SK-N-SH (cell line): ENCODE results near the gene NYAP1. TPM values are rescaled to one million over a fixed set of nuclear protein-coding genes. Genes with fewer than 3 reads are reported as not detected.

ENCODE experiments used
- CTCF ChIA-PET: fragments of 300-600, 350-600 bp; formaldehyde crosslinking; extraction: SDS; loops from one replicate; lab custom pipeline; 2021; lab: Yijun Ruan, JAX
- POLR2A ChIA-PET: fragments of 350-600 bp; sonication (Branson Sonifier 250); formaldehyde crosslinking; extraction: SDS; loops from one replicate; lab custom pipeline; 2020; ENCODE audit warnings: antibody characterized with exemption, inconsistent platforms; lab: Yijun Ruan, JAX
- DNase-seq: peaks from one replicate; pipeline ENCODE4 v3.0.0; 2012
- H2AFZ ChIP-seq: fragments of 200-600 bp; sonication (generic); 2 replicates; pipeline ENCODE4 v1.8.1; 2016; ENCODE audit warnings: antibody characterized with exemption, mild to moderate bottlenecking, low read depth
- H3F3A ChIP-seq: fragments of 200-600 bp; sonication (generic); replicated peaks from 2 replicates; pipeline ENCODE3; 2016; ENCODE audit warnings: antibody characterized with exemption, mild to moderate bottlenecking; ENCODE audit not compliant: insufficient read depth
- H3K27ac ChIP-seq, 2 experiments: fragments of 200-500 bp in 1 of 2; fragments of 200-600 bp in 1 of 2; sonication (Bioruptor generic) in 1 of 2; sonication (generic), shearing (Covaris generic) in 1 of 2; 2 replicates each; pipeline versions ENCODE4 v1.5.1 to v1.6.1; 2014 to 2016; ENCODE audit warnings: low read depth in 2 of 2, inconsistent platforms in 1 of 2, low read length in 1 of 2, mild to moderate bottlenecking in 1 of 2, mixed read lengths in 1 of 2
- H3K27me3 ChIP-seq: fragments of 200-600 bp; sonication (generic), shearing (Covaris generic); 2 replicates; pipeline ENCODE4 v1.6.1; 2016; ENCODE audit warnings: mixed run types; ENCODE audit not compliant: insufficient read depth
- H3K36me3 ChIP-seq, 2 experiments: fragments of 200-500 bp in 1 of 2; fragments of 200-600 bp in 1 of 2; sonication (Bioruptor generic) in 1 of 2; sonication (generic) in 1 of 2; replicated peaks in 1 of 2; 2 replicates each; pipeline versions ENCODE3 to v1.5.1; 2014 to 2016; ENCODE audit warnings: low read length in 1 of 2, mild to moderate bottlenecking in 1 of 2; ENCODE audit not compliant: insufficient read depth in 2 of 2, control insufficient read depth in 1 of 2
- H3K4me1 ChIP-seq, 2 experiments: fragments of 200-500 bp in 1 of 2; fragments of 200-600 bp in 1 of 2; sonication (Bioruptor generic) in 1 of 2; sonication (generic), shearing (Covaris generic) in 1 of 2; 2 replicates each; pipeline versions ENCODE4 v1.5.1 to v1.6.1; 2014 to 2016; ENCODE audit warnings: low read depth in 1 of 2, low read length in 1 of 2, mixed run types in 1 of 2; ENCODE audit not compliant: insufficient read depth in 2 of 2, control insufficient read depth in 1 of 2
- H3K4me2 ChIP-seq: fragments of 200-600 bp; sonication (generic), shearing (Covaris generic); 2 replicates; pipeline ENCODE4 v1.6.1; 2017; ENCODE audit warnings: mixed run types
- H3K4me3 ChIP-seq, 2 experiments: fragments of 200-500 bp in 1 of 2; fragments of 200-600 bp in 1 of 2; sonication (Bioruptor generic) in 1 of 2; sonication (generic), shearing (Covaris generic) in 1 of 2; 2 replicates each; pipeline versions ENCODE4 v1.5.1 to v1.8.1; 2014 to 2016; ENCODE audit warnings: low read depth in 2 of 2, inconsistent platforms in 1 of 2, low read length in 1 of 2, mild to moderate bottlenecking in 1 of 2, mixed read lengths in 1 of 2, moderate library complexity in 1 of 2
- H3K79me2 ChIP-seq: fragments of 200-600 bp; sonication (generic); 2 replicates; pipeline ENCODE4 v1.8.1; 2017; ENCODE audit warnings: mild to moderate bottlenecking; ENCODE audit not compliant: insufficient read depth
- H3K9ac ChIP-seq: fragments of 200-600 bp; sonication (generic); 2 replicates; pipeline ENCODE4 v1.6.1; 2017; ENCODE audit warnings: mixed run types
- H3K9me2 ChIP-seq: fragments of 200-600 bp; sonication (generic); 2 replicates; pipeline ENCODE4 v1.6.1; 2017; ENCODE audit warnings: mixed run types
- H3K9me3 ChIP-seq: fragments of 200-600 bp; sonication (generic); 2 replicates; pipeline ENCODE4 v1.6.1; 2017; ENCODE audit warnings: mixed run types, mild to moderate bottlenecking, moderate library complexity
- H4K20me1 ChIP-seq: fragments of 200-600 bp; sonication (generic); 2 replicates; pipeline ENCODE4 v1.6.1; 2017; ENCODE audit warnings: mild to moderate bottlenecking, mixed run types; ENCODE audit not compliant: insufficient read depth
- ELF1 ChIP-seq: IDR thresholded peaks from 2 replicates; pipeline ENCODE4 v1.4.0; 2012
- EP300 ChIP-seq, 2 experiments: IDR thresholded peaks; 2 replicates each; pipeline versions ENCODE4 v1.4.0 to v1.6.1; 2012; ENCODE audit warnings: borderline replicate concordance in 1 of 2, low read depth in 1 of 2, low read length in 1 of 2
- EZH2phosphoT487 ChIP-seq: fragments of 200-600 bp; sonication (generic); IDR thresholded peaks from 2 replicates; pipeline ENCODE4 v1.6.1; 2017; ENCODE audit warnings: low read depth, mixed run types, mild to moderate bottlenecking, antibody characterized with exemption, moderate library complexity, borderline replicate concordance
- MAX ChIP-seq: IDR thresholded peaks from 2 replicates; pipeline ENCODE4 v1.4.0; 2012; ENCODE audit warnings: low read depth
- NFIC ChIP-seq: IDR thresholded peaks from 2 replicates; pipeline ENCODE4 v1.4.0; 2012; ENCODE audit warnings: borderline replicate concordance
- PBX3 ChIP-seq: IDR thresholded peaks from 2 replicates; pipeline ENCODE4; 2012
- POLR2AphosphoS5 ChIP-seq: IDR thresholded peaks from 2 replicates; pipeline ENCODE4 v1.6.1; 2012; ENCODE audit warnings: low read depth, low read length
- RAD21 ChIP-seq: IDR thresholded peaks from 2 replicates; pipeline ENCODE4 v1.6.1; 2012; ENCODE audit warnings: mild to moderate bottlenecking, low read length
- RCOR1 ChIP-seq: fragments of 150-350 bp; IDR thresholded peaks from 2 replicates; pipeline ENCODE4 v1.6.1; 2017; ENCODE audit warnings: antibody characterized with exemption, low read length
- RFX5 ChIP-seq: IDR thresholded peaks from 2 replicates; pipeline ENCODE4 v1.6.1; 2012; ENCODE audit warnings: mild to moderate bottlenecking, improper control_type of control experiment, low read length
- TEAD4 ChIP-seq: IDR thresholded peaks from 2 replicates; pipeline ENCODE4 v1.4.0; 2012; ENCODE audit warnings: mild to moderate bottlenecking, borderline replicate concordance; ENCODE audit not compliant: insufficient read depth
- WGBS: methylation state at CpG from one replicate; pipeline ENCODE4 v1.1.6; 2017; ENCODE audit warnings: low lambda C conversion rate; 5-methylcytosine and 5-hydroxymethylcytosine counted together
- polyA plus RNA-seq, 3 experiments: library from polyadenylated mRNA; depleted of rRNA; stranded (reverse); fragments of >200 nt; gene quantifications; 2 replicates each; pipeline ENCODE4 v1.2.3, GENCODE V29; 2012
- TF ChIP-seq, protein P1 (sequence below): fragments of 150-350 bp; IDR thresholded peaks from 2 replicates; pipeline ENCODE4 v1.6.1; 2017; ENCODE audit warnings: antibody characterized with exemption, low read length, low read depth, borderline replicate concordance

NYAP1 gene
- polyA plus RNA-seq, 1 of the 3 experiments (the other 2 are of a cell fraction), result 6.0 TPM

DNA sequence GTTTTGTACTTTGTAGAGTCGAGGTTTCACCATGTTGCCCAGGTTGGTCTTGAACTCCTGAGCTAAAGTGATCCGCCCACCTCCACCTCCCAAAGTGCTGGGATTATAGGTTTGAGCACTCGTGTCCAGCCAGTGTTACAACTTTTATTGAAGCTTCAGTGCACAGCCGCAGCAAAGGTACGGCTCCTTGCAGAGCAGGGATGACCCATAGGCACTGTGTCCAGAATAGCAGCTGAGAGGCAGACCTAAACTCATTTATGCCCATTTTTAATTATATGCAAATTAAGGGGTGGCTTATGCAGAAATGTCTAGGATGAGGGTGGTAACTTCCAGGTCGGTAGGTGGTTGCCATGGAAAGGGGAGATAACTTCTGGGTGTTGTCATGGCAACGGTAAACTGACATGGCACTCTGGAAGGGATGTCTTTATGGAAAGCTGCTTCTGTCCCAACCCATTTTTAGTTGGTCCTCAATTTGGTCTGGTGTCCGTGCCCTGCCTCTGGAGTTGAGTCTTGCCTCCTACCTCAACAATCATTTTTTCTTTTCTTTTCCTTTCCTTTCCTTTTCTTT lies 22.7 kb downstream of the NYAP1 start:
- Histone ChIP-seq H2AFZ (no peak overlapping the region), H4K20me1 (no peaks in the 10 kb centered on the region), H3F3A (no peaks in the 10 kb centered on the region), H3K9ac (no peak overlapping the region), H3K9me3 (no peaks in the 10 kb centered on the region), H3K79me2 (no peaks in the 10 kb centered on the region), H3K4me3 (no peak overlapping the region), H3K36me3 (no peaks in the 10 kb centered on the region), H3K4me1 (no peaks in the 10 kb centered on the region; a peak in 1 of 4 replicates), H3K9me2 (no peaks in the 10 kb centered on the region), H3K27me3 (no peaks in the 10 kb centered on the region), H3K27ac (no peak overlapping the region), H3K4me2 (no peak overlapping the region)
- ChIA-PET POLR2A (interaction anchor here (0.8 kb wide), 1 partner anchor 23 kb away, joined by 3 read pairs; the partner anchor contains the start of gene NYAP1), CTCF (interaction anchor here (0.8 to 1.9 kb wide), 5 partner anchors 9 to 54 kb away, joined by 3 to 7 read pairs (median 4); partner anchors contain the start of gene NYAP1)
- peak; percentile 41 for DNase-seq
- 52% methylated on average over 8 of the region's 8 CpGs for WGBS
- no peak for TF ChIP-seq RFX5
- TF ChIP-seq, protein P1, sequence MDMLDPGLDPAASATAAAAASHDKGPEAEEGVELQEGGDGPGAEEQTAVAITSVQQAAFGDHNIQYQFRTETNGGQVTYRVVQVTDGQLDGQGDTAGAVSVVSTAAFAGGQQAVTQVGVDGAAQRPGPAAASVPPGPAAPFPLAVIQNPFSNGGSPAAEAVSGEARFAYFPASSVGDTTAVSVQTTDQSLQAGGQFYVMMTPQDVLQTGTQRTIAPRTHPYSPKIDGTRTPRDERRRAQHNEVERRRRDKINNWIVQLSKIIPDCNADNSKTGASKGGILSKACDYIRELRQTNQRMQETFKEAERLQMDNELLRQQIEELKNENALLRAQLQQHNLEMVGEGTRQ, result no peak
- TF ChIP-seq RCOR1, result no peak
- TF ChIP-seq EP300 (IDR thresholded peaks at IDR 0.05; ENCODE audit: borderline replicate concordance in 1 of 2, low read depth in 1 of 2, low read length in 1 of 2), result no peak
- TF ChIP-seq EZH2phosphoT487, result no peak

DNA sequence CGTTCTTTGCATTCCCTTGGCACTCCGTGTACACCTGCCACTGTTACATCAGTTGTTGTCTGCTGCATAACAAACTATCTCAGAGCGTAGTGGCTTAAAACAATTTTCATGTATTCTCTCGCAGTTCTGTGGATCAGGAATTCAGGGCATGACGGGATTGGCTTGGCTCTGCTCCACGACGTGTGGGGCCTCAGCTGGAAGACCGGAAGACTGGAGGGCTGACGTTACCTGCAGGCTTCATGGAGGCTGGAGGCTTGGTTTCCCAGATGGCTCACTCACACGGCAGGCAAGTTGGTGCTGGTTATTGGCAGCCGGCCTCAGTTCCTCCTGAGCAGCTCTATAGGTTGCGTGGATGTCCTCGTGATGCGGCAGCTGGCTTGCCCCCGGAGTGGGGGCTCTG lies 25.5 kb downstream of the NYAP1 start:
- Histone ChIP-seq H3F3A (no peaks in the 10 kb centered on the region), H3K4me1 (no peaks in the 10 kb centered on the region)
- no peak for TF ChIP-seq RAD21
- TF ChIP-seq ELF1, result no peak
- TF ChIP-seq EP300 (IDR thresholded peaks at IDR 0.05; ENCODE audit: borderline replicate concordance in 1 of 2, low read depth in 1 of 2, low read length in 1 of 2), result no peak
- no peak for TF ChIP-seq POLR2AphosphoS5
- TF ChIP-seq NFIC, result no peak
- no peak for TF ChIP-seq RCOR1
- TF ChIP-seq PBX3, result no peak
- TF ChIP-seq TEAD4, result no peak
- no peak for TF ChIP-seq MAX
- TF ChIP-seq, all 33 proteins: peak for 0
- ChIA-PET POLR2A (no interaction called here), CTCF (interaction anchor here (1.0 kb wide), 1 partner anchor 27 kb away, joined by 4 read pairs; no protein-coding TSS in a partner anchor)
- no peak for DNase-seq
- no peaks in the 10 kb centered on the region for H3K36me3 ChIP-seq
- H3K9ac ChIP-seq, result no peak overlapping the region
- H3K9me2 ChIP-seq, result no peaks in the 10 kb centered on the region
- H3K4me2 ChIP-seq, result no peak overlapping the region
- no peak overlapping the region for H3K27ac ChIP-seq
- no peaks in the 10 kb centered on the region for H3K9me3 ChIP-seq
- H4K20me1 ChIP-seq, result no peaks in the 10 kb centered on the region
- H3K4me3 ChIP-seq, result no peak overlapping the region
- no peaks in the 10 kb centered on the region for H3K27me3 ChIP-seq
- 81% methylated on average over 15 of the region's 15 CpGs for WGBS
- no peak overlapping the region for H2AFZ ChIP-seq
- H3K79me2 ChIP-seq, result no peaks in the 10 kb centered on the region
